ENCODE data around the gene PLAC1.

The PLAC1 gene

GRCh38 chrX:134543288-134543687, 115.0 kb downstream of the PLAC1 start:
- no peak for DNase-seq (ENCODE audit: low read depth)

DNA sequence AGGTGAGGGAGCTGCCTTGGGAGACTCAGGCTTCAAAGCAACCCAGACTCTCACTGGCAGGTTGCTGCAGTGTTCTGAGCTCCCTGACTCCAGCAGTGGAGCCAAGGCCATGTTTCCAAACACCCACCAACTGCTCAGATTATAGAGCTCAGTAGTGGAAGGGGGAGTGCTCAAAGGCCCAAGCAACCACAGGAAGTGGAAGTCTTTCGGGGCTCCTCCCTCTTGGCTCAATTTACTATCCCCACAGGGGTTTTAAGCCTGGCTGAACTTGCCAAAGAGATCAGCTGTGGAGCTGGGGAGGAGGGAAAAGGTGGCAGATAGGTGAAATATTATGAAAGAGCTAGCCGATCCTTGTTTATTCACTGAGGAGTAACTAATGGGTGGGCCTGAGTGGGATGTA, 115.8 kb downstream of the PLAC1 start:
- DNase-seq (ENCODE audit: low read depth): no peak

DNA sequence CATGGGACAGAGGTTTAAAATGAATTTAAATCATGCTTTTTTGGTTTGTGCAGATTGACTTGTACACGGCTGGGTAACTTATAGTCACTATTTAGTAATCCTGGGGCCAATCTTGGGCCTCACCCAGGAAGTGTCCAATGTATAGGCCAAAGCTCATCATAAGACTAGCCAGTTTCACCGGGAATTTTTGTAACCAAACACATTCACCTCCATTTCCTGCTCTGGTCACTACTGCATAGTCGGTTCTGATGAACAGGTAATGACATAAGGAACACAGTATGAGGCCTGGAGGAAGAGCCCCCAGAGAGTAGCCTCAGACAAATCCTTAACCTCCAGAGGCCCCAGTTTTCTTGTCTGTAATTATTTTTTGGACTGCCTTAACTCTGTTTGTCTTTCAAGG, 116.4 kb downstream of the PLAC1 start:
- DNase-seq (ENCODE audit: low read depth): no peak

- no peak for DNase-seq (ENCODE audit: low read depth)
Measured at GRCh38 chrX:134538316-134538715, 120.0 kb downstream of the PLAC1 start.

DNA sequence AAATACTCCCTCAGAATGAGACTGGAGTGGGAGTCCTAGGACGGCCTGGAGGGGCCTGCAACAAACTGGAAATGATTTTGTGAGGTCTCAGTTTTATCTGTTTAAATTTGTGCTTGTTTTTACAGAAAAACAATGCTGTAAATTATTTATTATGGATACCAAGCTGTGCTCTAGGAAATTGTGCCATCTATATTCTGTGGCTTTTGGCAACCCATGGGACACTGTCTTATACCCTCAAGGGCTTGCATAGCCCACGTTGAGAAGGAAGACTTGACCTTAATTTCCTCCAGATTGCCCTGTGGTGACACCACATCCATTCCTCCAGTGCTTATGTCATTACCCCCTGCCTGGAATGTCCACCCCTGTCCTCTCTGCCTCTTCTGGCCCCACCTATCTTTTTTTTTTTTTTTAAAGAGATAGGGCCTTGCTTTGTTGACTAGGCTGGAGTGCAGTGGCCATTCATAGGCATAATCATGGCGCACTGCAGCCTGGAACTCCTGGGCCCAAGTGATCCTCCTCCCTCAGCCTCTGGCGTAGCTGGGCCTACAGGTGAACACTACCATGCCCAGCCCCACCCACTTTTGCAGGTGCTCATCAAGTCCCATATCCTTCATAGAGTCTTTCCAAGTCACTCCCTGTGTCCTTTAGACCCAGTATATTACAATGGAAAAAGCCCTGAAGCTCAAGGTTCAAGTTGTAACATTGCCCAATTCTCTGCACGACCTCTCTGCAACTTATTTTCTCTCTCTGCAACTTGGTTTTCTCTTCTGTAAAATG, 120.9 kb downstream of the PLAC1 start:
- DNase-seq (ENCODE audit: low read depth): no peak

- no peak for DNase-seq (ENCODE audit: low read depth)
Measured at GRCh38 chrX:134533952-134534351, 124.3 kb downstream of the PLAC1 start.

- no peak for DNase-seq (ENCODE audit: low read depth)
Measured at GRCh38 chrX:134533352-134533751, 124.9 kb downstream of the PLAC1 start.

GRCh38 chrX:134530845-134531244, 127.4 kb downstream of the PLAC1 start:
- no peak for DNase-seq (ENCODE audit: low read depth)

- DNase-seq (ENCODE audit: low read depth): no peak
Measured at GRCh38 chrX:134529481-134529880, 128.8 kb downstream of the PLAC1 start.

DNA sequence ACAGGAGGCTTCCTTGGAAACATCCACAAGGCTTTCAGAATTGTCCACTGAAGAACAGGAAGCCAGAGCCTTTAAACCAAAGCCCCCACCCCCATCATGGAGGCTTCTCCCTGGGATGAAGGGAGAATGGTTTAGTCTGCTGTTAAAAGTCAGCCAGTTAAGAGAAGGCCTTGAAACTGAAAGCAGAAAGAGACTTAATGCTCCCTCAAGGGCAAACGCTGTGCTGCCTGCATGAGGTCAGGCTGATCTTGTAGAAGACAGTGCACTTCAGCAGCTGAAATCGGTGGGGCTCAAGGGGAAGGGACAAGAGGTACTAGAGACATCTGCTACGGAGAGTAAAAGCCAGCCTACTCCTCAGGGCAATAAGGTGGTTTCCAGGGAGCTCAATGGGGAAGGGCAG, 129.3 kb downstream of the PLAC1 start:
- no peak for DNase-seq (ENCODE audit: low read depth)

- DNase-seq (ENCODE audit: low read depth): no peak
Measured at GRCh38 chrX:134526399-134526798, 131.9 kb downstream of the PLAC1 start.

DNA sequence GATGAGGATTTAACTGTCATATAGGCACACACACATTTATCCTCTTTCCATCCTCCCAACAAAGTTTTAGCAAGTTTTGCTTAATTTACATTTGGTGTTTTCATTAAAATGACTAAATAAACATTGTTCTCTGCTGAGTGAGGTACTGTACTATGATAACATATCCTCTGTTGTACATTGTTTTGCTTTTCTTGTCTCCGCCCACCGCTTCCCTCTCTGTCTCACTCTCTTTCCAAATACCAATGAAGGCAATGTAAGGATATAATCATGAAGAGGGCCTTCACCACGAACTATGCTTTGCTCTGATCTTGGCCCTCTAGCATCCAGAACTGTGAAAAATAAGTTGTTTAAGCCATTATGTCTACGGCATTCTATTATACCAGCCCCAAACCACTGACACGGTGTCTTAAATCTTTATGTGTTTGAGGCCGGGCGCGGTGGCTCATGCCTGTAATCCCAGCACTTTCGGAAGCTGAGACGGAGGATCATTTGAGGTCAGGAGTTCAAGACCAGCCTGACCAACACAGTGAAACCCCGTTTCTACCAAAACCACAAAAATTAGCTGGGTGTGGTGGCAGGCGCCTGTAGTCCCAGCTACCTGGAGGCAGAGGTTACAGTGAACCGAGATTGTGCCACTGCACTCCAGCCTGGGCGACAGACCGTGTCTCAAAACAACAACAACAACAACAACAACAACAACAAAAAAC, 133.0 kb downstream of the PLAC1 start:
- no peak for DNase-seq (ENCODE audit: low read depth)

DNA sequence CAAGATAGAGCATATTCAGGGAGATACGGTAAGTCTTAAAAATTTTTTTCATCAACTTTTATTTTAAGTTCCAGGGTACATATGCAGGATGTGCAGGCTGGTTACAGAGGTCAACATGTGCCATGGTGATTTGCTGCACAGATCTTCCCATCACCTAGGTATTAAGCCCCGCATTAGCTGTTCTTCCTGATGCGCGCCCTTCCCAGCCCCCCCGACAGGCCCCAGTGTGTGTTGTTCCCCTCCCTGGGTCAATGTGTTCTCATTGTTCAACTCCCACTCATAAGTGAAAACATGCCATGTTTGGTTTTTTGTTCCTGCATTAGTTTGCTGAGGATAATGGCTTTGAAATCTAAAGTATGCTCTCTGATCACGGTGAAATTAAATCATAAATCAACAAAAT, 134.1 kb downstream of the PLAC1 start:
- DNase-seq (ENCODE audit: low read depth): no peak

DNA sequence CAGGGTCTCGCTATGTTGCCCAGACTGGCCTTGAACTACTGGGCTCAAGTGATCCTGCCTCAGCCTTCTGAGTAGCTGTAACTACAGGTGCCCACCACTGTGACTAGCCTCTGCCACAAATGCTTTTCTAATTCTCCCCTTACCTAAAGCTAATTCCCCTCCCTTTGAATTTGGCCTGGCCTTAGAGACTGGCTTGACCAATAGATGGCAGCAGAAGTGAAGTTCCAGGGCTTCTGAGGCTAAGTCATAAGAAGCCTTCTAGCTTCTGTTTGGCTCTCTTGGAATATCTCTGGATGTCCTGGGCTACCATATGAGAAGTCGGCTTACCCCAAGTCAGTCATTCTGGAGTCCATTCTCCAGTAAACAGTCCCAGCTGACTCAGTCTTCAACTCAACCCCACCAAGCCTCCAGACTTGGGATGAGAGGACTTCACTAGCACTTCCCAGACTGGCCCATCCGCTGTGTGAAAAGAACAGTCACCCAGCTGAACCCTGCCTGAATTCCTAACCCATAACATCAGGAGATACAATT, 137.3 kb downstream of the PLAC1 start:
- no peak for DNase-seq (ENCODE audit: low read depth)

Data from T follicular helper cell (primary cell).